Measurements from ENCODE around the gene KDM5B.

Gene KDM5B

DNA sequence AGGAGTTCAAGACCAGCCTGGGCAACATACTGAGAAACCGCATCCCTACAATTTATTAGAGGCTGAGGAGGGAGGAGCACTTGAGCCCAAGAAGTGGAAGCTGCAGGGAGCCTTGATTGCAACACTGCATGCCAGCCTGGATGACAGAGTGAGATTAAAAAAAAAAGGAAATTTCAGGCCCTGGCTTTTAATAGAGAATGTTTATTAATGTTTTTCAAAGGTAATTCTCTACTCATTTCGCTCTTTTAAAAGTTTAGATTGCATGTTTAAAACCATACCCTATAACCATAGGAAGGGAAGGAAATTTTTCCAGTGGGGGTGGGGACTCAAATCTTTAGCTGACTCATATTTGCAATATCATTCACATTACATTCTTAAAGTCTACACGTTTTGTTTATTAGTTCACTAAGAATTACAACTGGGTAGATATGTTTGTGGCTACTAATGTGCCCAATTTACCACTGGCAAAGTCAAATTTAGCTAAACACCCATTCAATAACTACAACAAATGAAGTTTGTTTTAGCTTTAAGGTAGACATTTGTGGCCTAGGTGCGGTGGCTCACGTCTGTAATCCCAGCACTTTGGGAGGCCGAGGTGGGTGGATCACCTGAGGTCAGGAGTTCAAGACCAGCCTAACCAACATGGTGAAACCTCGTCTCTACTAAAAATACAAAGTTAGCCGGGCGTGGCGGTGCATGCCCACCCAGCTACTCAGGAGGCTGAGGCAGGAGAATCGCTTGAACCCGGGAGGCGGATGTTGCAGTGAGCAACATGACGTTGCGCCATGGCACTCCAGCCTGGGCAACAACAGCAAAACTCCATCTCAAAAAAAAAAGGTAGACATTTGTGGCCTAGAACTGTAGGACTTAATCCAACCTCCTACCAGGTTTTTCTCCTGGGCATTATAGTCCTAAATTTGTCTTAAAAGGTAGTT is 5.0 kb downstream of the KDM5B start:
- TF ChIP-seq PPARA (CRISPR knock-in tag; IDR thresholded peaks at IDR 0.05; ENCODE audit: borderline replicate concordance): no peak
- no peak for TF ChIP-seq ZNF8 (CRISPR knock-in tag; IDR thresholded peaks at IDR 0.05)
- TF ChIP-seq ISL1 (CRISPR knock-in tag; IDR thresholded peaks at IDR 0.05): no peak
- TF ChIP-seq OSR1 (CRISPR knock-in tag; IDR thresholded peaks at IDR 0.05): no peak
- no peak for TF ChIP-seq ESRRG (CRISPR knock-in tag; IDR thresholded peaks at IDR 0.05)
- no peak for TF ChIP-seq ARNTL (CRISPR knock-in tag; IDR thresholded peaks at IDR 0.05; ENCODE audit: borderline replicate concordance, low read depth)
- TF ChIP-seq CSDC2 (CRISPR knock-in tag; IDR thresholded peaks at IDR 0.05): no peak
- TF ChIP-seq ZFP30 (CRISPR knock-in tag; IDR thresholded peaks at IDR 0.05): no peak
- no peak for TF ChIP-seq GLIS3 (CRISPR knock-in tag; IDR thresholded peaks at IDR 0.05)
- ATAC-seq: no peak

DNA sequence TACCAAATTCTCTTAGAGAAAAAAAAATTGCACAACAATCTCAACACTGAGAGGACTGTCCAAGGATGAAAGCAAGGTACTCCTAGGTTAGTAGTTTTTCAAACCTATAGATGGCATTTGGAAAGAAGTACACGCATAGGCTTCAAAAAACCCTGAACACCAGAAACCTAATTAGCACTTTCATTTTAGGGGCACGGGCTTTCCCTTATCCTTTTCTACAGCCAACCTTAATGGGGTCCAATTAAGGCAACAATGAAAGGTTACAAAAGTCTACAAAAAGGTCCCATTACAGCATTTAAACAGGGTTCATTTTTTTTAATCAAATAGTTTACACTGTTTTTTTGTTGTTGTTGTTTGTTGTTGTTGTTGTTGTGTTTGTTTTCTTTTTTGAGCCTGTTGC is 6.2 kb downstream of the KDM5B start:
- TF ChIP-seq ZNF70 (CRISPR knock-in tag; IDR thresholded peaks at IDR 0.05) (no peak), PPARA (CRISPR knock-in tag; IDR thresholded peaks at IDR 0.05; ENCODE audit: borderline replicate concordance) (no peak), BACH2 (CRISPR knock-in tag; IDR thresholded peaks at IDR 0.05; ENCODE audit: borderline replicate concordance) (no peak), ESRRG (CRISPR knock-in tag; IDR thresholded peaks at IDR 0.05) (no peak)
- TF ChIP-seq, protein P1, sequence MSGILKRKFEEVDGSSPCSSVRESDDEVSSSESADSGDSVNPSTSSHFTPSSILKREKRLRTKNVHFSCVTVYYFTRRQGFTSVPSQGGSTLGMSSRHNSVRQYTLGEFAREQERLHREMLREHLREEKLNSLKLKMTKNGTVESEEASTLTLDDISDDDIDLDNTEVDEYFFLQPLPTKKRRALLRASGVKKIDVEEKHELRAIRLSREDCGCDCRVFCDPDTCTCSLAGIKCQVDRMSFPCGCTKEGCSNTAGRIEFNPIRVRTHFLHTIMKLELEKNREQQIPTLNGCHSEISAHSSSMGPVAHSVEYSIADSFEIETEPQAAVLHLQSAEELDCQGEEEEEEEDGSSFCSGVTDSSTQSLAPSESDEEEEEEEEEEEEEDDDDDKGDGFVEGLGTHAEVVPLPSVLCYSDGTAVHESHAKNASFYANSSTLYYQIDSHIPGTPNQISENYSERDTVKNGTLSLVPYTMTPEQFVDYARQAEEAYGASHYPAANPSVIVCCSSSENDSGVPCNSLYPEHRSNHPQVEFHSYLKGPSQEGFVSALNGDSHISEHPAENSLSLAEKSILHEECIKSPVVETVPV (CRISPR knock-in tag; IDR thresholded peaks at IDR 0.05): no peak
- TF ChIP-seq, protein P2, sequence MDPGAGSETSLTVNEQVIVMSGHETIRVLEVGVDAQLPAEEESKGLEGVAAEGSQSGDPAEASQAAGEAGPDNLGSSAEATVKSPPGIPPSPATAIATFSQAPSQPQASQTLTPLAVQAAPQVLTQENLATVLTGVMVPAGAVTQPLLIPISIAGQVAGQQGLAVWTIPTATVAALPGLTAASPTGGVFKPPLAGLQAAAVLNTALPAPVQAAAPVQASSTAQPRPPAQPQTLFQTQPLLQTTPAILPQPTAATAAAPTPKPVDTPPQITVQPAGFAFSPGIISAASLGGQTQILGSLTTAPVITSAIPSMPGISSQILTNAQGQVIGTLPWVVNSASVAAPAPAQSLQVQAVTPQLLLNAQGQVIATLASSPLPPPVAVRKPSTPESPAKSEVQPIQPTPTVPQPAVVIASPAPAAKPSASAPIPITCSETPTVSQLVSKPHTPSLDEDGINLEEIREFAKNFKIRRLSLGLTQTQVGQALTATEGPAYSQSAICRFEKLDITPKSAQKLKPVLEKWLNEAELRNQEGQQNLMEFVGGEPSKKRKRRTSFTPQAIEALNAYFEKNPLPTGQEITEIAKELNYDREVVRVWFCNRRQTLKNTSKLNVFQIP (CRISPR knock-in tag; IDR thresholded peaks at IDR 0.05; ENCODE audit: borderline replicate concordance, low read depth): no peak
- no peak for ATAC-seq

DNA sequence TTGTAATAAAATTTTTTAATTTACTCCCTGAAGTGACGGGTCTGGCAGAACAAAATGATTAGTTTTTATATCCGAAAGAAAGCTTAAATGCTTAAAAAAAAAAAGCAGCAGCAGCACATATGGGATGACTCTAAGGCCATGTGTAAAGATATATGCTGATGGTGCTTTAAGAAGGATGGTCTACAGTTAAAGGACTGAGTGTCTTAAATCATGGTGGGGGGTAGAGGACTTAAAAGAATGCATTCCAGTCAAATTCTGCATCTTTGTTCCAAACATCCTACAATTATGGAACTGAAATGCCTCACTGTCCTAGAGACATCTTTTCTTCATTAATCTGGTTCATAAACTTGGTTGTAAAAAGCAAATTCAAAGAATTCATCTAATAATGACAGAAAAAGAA is 7.0 kb downstream of the KDM5B start:
- TF ChIP-seq OSR1 (CRISPR knock-in tag; IDR thresholded peaks at IDR 0.05) (no peak), BACH2 (CRISPR knock-in tag; IDR thresholded peaks at IDR 0.05; ENCODE audit: borderline replicate concordance) (no peak), CSDC2 (CRISPR knock-in tag; IDR thresholded peaks at IDR 0.05) (no peak), RARB (CRISPR knock-in tag; IDR thresholded peaks at IDR 0.05) (no peak), ZC3H10 (CRISPR knock-in tag; IDR thresholded peaks at IDR 0.05) (no peak), ISL1 (CRISPR knock-in tag; IDR thresholded peaks at IDR 0.05) (no peak), ZNF70 (CRISPR knock-in tag; IDR thresholded peaks at IDR 0.05) (no peak), TCF4 (CRISPR knock-in tag; IDR thresholded peaks at IDR 0.05; ENCODE audit: borderline replicate concordance) (no peak), ZFP30 (CRISPR knock-in tag; IDR thresholded peaks at IDR 0.05) (no peak), ZNF565 (CRISPR knock-in tag; conservative IDR thresholded peaks at IDR 0.05; ENCODE audit: low read depth) (no peak), ZFP3 (CRISPR knock-in tag; IDR thresholded peaks at IDR 0.05) (no peak)
- TF ChIP-seq, protein P3, sequence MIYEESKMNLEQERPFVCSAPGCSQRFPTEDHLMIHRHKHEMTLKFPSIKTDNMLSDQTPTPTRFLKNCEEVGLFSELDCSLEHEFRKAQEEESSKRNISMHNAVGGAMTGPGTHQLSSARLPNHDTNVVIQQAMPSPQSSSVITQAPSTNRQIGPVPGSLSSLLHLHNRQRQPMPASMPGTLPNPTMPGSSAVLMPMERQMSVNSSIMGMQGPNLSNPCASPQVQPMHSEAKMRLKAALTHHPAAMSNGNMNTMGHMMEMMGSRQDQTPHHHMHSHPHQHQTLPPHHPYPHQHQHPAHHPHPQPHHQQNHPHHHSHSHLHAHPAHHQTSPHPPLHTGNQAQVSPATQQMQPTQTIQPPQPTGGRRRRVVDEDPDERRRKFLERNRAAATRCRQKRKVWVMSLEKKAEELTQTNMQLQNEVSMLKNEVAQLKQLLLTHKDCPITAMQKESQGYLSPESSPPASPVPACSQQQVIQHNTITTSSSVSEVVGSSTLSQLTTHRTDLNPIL (CRISPR knock-in tag; IDR thresholded peaks at IDR 0.05; ENCODE audit: low read depth): no peak
- TF ChIP-seq, protein P4, sequence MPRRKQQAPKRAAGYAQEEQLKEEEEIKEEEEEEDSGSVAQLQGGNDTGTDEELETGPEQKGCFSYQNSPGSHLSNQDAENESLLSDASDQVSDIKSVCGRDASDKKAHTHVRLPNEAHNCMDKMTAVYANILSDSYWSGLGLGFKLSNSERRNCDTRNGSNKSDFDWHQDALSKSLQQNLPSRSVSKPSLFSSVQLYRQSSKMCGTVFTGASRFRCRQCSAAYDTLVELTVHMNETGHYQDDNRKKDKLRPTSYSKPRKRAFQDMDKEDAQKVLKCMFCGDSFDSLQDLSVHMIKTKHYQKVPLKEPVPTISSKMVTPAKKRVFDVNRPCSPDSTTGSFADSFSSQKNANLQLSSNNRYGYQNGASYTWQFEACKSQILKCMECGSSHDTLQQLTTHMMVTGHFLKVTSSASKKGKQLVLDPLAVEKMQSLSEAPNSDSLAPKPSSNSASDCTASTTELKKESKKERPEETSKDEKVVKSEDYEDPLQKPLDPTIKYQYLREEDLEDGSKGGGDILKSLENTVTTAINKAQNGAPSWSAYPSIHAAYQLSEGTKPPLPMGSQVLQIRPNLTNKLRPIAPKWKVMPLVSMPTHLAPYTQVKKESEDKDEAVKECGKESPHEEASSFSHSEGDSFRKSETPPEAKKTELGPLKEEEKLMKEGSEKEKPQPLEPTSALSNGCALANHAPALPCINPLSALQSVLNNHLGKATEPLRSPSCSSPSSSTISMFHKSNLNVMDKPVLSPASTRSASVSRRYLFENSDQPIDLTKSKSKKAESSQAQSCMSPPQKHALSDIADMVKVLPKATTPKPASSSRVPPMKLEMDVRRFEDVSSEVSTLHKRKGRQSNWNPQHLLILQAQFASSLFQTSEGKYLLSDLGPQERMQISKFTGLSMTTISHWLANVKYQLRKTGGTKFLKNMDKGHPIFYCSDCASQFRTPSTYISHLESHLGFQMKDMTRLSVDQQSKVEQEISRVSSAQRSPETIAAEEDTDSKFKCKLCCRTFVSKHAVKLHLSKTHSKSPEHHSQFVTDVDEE (CRISPR knock-in tag; IDR thresholded peaks at IDR 0.05): no peak
- ATAC-seq: no peak

DNA sequence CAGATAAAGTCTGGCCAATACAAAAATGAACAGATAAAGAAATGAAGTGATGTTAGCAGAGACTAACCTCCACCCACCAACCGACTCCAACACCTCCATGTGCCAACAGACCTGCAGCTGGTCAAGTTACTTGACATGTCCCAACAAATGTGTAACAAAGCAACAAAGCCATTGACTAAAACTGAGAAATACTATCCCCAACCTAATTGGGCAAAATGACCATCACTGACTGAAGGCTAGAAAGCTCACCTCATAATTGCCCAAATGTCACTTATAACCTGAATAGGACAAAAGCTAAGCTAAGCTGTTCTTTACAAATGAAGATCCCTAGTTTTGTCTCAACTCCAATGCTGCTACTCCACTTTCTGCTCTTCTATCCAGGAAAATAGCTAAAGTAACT is 7.5 kb downstream of the KDM5B start:
- ATAC-seq: no peak

More for the DNA sequence above, 7.5 kb downstream of the KDM5B start:
- TF ChIP-seq ZNF8 (CRISPR knock-in tag; IDR thresholded peaks at IDR 0.05) (no peak), ZNF565 (CRISPR knock-in tag; conservative IDR thresholded peaks at IDR 0.05; ENCODE audit: low read depth) (no peak)

All from SK-N-SH treated with all-trans-retinoic acid at 6 μM for 48 hours (cell line).